VCaP (cell line): ENCODE measurements around the gene DAW1.
"Not testable (repeated sequence)": the region's sequence is repeated elsewhere in the genome, so short reads cannot be mapped to it uniquely, and the experiment has no call there.

Experiments
- H3K27ac ChIP-seq: fragments of 450-650 bp; 2 replicates; pipeline ENCODE4 v1.5.1; 2017
- TF ChIP-seq, protein P1 (sequence below): fragments of 450-650 bp; conservative IDR thresholded peaks from 2 replicates; pipeline ENCODE4 v1.5.1; 2017; ENCODE audit warnings: mild to moderate bottlenecking, moderate library complexity

DAW1 gene

GRCh38 chr2:227828477-227828912 is 42.9 kb upstream of the DAW1 start:
- no peak overlapping the region for H3K27ac ChIP-seq
- TF ChIP-seq, protein P1, sequence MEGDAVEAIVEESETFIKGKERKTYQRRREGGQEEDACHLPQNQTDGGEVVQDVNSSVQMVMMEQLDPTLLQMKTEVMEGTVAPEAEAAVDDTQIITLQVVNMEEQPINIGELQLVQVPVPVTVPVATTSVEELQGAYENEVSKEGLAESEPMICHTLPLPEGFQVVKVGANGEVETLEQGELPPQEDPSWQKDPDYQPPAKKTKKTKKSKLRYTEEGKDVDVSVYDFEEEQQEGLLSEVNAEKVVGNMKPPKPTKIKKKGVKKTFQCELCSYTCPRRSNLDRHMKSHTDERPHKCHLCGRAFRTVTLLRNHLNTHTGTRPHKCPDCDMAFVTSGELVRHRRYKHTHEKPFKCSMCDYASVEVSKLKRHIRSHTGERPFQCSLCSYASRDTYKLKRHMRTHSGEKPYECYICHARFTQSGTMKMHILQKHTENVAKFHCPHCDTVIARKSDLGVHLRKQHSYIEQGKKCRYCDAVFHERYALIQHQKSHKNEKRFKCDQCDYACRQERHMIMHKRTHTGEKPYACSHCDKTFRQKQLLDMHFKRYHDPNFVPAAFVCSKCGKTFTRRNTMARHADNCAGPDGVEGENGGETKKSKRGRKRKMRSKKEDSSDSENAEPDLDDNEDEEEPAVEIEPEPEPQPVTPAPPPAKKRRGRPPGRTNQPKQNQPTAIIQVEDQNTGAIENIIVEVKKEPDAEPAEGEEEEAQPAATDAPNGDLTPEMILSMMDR: no peak

DNA sequence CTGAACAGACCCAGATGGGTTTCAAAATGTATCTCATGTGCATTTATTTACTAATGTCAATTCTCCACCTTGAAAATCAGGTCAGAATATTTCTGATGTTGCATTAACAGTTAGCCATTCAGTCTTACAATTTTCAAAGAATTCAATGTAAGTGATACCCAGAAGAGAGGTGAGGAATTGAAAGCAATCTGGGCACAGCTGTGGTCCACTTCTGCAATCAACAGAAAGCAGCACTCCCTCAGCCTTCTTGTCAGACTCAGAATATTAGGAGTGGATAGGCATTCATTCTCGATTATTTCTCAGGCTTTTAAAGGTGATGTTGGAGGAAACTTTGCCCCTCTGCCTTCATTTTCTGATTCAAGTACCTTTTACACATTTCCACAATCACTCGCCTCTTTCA is 42.1 kb upstream of the DAW1 start:
- TF ChIP-seq, protein P1: no peak
- no peak overlapping the region for H3K27ac ChIP-seq

DNA sequence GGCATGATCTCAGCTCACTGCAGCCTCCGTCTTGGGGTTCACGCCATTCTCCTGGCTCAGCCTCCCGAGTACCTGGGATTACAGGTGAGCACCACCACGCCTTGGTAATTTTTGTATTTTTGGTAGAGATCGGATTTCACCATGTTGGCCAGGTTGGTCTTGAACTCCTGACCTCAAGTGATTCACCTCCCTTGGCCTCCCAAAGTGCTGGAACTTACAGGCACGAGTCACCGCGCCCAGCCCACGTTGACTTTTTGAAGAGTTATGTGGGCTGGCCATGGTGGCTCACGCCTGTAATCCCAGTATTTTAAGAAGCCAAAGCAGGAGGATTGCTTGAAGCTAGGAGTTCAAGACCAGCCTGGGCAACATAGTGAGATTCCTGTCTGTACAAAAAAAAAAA is 37.0 kb upstream of the DAW1 start:
- H3K27ac ChIP-seq: no peak overlapping the region
- TF ChIP-seq, protein P1: no peak

DNA sequence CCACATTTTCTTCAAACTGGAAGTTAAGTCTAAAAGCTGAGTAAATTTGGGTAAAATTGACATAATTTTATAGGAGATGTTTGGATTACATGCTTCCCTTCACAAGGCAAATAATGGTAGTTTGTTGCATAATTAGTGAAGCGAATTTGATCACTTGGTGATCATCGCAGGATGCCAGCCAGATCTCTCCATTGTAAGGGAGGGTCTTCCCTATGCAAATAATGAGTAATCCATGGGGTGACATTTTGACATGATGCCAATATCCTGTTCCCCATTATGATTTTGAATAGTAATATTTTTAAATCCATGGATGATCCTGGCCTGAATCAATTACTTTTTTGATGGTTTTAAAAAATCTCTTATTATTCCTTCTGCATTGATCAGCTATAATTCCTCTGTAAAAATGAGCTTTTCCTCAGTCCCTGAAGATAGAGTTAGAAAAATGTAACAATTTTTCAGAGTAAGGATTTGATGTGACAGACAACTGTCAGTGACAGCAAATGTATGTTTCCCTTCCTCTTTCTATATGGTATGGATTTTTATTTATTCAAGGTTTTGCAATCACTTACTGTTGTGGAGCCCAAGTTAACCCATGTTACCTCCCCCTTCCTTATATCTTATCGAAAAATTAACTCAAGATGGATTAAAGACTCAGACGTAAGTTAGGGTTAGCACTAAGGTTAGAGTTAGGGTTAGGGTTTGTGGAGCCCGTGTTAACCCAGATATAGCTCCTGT is 36.3 kb upstream of the DAW1 start:
- TF ChIP-seq, protein P1: no peak
- no peak overlapping the region for H3K27ac ChIP-seq

- not testable (repeated sequence) for H3K27ac ChIP-seq
Observed at GRCh38 chr2:227839339-227840129, 31.9 kb upstream of the DAW1 start.

DNA sequence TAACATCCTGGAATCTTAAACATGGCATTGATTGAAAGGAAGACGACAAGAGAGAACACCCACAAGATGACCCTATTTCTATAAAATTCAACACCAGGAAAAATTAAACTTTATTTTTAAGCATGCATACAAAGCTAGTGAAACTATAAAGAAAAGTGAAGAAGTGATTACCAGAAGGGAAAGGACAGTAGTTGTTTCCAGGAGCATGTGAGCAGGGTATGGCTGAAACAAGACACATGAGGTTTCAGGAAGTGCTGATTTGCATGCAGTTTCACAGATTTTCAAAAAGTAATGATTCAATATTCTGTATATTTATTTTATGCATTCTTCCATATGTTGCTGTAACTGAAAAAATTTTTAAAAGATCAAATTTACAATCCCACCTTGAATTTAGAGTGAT is 24.6 kb upstream of the DAW1 start:
- TF ChIP-seq, protein P1: no peak
- no peak overlapping the region for H3K27ac ChIP-seq

- TF ChIP-seq, protein P1: no peak
- H3K27ac ChIP-seq: peak overlapping the region; percentile 45
Observed at GRCh38 chr2:227848146-227848545, 23.3 kb upstream of the DAW1 start.

GRCh38 chr2:227848586-227848985 is 22.8 kb upstream of the DAW1 start:
- TF ChIP-seq, protein P1: no peak

More at GRCh38 chr2:227848586-227848985, 22.8 kb upstream of the DAW1 start:
- peak overlapping the region; percentile 45 for H3K27ac ChIP-seq
